Nucleus accumbens (tissue), 56 donors: ENCODE results near the gene SLC38A8.
A peak's percentile ranks its signal among the peaks of the same experiment; 100 is the strongest.

ENCODE experiments used
- DNase-seq, 56 donors: peaks; one replicate each; lab custom pipeline; 2025; lab: John Stamatoyannopoulos, UW

SLC38A8 gene

GRCh38 chr16:84003038-84003437 is 39.6 kb downstream of the SLC38A8 start:
- no peak for DNase-seq

DNA sequence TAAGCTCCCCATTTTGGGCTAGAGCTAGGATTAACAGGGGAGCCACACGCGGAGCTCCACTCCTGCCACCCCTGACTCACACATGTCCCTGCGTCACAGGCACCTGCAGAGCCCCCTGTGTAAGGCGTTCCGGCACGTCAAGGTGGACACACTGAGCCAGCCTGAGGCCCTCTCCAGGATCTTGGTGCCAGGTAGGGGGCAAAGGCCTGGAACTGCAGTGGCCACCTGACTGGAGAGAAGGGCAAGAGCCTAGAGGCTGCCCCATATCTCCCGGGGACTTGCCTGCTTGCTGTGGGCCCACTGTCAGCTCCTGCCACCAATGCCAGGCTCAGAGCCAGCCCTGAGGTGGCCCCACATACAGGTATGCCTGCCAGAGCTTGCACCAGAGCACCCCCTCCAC is 40.9 kb downstream of the SLC38A8 start:
- DNase-seq: no peak

DNA sequence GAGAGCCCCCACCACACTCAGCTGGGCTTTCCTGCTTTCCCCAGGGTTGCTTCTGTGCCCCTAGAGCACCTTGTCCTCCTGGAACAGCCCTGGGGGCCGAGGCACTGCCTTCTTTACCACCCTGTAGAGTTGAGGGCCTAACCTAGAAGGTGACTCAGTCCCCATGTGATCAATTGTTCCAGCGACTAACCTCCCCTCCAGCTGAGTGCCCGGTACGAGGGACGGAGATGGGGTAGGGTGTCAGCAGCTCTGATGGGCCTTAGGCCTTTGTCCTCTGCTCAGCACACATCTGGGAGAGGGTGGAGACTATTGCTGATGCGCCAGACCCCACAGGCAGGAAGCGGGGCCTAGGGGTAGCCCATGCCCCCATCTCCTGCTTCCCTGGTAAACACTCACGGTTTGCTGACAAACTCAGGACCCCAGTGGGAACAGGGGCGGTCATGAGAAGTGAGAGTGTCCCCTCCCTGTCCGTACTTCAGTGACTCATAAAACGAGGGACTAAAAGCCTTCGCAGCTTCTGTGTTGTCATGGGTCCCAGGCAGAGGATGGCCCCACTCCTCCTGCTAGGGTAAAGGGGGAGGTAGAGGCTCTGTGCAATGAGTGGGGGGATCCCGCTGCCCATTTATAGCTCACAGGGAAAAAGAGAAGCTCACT is 41.5 kb downstream of the SLC38A8 start:
- no peak for DNase-seq

GRCh38 chr16:83998091-83998490 is 44.5 kb downstream of the SLC38A8 start:
- DNase-seq: no peak

DNA sequence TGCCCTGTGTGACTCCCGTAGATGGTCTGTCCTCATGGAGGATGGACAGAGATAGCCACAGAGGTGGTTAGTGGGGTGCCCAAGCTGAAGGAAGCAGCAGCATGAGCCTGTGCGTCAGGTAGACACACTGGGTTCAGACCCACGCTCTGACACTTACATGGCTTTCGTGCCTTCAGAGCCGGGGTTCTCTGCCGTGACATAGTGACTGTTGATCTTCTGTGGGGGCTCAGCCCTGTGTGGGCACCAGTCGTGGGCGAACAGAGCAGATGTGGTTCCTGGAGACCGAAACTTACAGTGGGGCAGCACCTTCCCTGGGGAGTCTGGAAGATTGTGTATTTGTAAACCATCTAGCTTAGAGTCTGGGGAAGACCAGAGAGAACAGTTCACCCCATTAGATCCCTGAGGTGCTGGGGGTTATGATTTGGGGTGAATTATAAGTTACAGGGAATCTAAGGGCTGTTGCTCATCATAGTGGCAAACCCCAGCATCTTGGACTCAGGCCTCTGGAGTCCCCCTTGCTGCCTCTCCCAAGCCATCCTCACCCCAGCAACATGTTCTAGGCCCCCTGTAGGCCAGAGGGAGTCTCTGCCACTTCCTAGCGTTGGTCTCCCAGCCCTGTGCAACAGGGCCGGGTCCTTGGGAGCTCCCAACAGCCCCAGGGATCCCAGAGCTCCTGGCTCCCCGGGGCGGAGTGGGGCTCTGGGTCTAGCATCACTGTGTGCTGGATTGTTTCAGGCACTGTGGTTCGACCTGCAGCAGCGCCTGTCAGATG is 45.9 kb downstream of the SLC38A8 start:
- DNase-seq: peak in 10 of 56 donors; percentile 17 to 64 (median 30)

- DNase-seq: peak in 47 of 56 donors; percentile 21 to 88 (median 62)
Measured at GRCh38 chr16:83995754-83996153, 46.8 kb downstream of the SLC38A8 start.

DNA sequence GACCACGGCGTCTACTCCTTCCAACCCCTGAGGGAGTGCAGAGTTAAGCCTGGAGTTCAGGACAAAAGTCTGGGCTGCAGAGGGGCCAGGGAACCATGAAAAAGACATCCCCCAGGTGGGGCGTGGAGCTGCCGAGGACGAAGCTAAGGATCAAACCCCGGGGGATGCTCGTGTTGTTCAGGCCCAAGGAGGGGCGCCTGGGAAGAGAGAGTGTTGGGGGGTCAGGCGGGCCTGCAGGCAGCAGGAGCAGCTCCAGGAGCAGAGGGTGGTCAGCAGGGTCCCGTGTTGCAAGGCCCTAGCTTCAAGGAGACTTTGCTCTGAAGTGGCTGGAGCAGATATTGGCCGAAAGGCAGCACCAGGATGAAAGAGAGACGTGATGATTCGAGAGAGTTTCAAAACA is 47.9 kb downstream of the SLC38A8 start:
- DNase-seq: no peak

DNA sequence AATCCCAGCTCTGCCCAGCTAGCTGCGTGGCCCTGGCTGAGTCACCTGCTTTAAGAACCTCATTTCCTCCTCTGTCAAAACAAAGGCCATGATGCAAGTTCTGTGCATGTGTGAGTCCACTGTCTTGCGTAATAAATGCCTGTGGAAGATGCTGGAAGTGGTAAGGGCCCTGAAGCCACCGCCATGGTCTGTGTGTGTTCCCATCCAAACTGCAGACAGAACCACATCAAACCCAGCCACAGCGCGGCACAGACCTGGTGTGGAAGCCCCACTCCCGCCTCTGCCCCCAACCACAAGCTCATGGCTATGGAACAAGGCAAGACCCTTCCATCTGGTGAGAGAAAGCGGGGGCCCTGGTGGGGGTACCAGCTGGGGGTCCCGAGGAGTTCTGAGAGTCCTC is 48.5 kb downstream of the SLC38A8 start:
- no peak for DNase-seq

- peak in 16 of 56 donors; percentile 14 to 59 (median 28) for DNase-seq
Measured at GRCh38 chr16:83992624-83993023, 50.0 kb downstream of the SLC38A8 start.

- no peak for DNase-seq
Measured at GRCh38 chr16:83990492-83990891, 52.1 kb downstream of the SLC38A8 start.

GRCh38 chr16:83989300-83989699 is 53.3 kb downstream of the SLC38A8 start:
- DNase-seq: no peak

- no peak for DNase-seq
Measured at GRCh38 chr16:83983491-83983890, 59.1 kb downstream of the SLC38A8 start.

DNA sequence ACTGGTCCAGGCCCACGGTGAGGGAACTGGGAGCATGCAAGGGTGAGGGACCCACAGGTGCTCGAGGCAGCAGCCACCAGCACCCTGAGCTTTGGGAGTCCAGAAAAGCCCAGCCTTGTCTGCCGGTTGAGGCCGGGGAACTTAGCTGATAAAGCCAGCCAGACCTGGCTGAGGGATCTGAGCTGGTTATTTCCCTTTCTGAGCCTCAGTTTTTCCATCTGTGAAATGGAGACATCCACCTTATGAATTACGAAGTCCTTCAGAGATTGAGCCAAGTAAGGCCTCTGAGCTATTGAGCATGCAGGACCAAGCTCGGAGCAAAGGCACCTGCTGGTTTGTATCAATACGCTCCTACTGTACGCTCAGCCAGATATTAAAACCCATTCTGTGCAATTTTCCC is 60.8 kb downstream of the SLC38A8 start:
- no peak for DNase-seq

GRCh38 chr16:83980794-83981193 is 61.8 kb downstream of the SLC38A8 start:
- DNase-seq: no peak

DNA sequence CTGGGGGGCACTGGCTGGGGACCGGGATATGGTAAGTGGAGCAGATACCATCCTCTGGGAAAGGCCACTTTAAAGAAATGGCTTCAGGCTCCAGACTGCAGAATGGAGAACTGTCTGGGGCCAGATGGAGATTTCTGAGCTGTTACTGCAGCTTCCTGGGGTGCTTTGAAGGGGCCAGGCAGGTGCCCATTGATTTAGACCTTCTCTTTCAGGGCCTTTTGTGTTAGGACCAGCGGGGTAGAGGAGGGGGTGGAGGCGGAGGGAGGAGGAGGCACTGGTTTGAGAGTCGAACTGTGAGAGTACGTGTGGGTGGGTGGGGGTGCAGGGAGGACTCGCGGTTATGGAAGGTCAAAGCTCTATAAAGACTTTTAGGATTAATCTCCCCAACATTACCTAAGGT is 63.2 kb downstream of the SLC38A8 start:
- DNase-seq: no peak

DNA sequence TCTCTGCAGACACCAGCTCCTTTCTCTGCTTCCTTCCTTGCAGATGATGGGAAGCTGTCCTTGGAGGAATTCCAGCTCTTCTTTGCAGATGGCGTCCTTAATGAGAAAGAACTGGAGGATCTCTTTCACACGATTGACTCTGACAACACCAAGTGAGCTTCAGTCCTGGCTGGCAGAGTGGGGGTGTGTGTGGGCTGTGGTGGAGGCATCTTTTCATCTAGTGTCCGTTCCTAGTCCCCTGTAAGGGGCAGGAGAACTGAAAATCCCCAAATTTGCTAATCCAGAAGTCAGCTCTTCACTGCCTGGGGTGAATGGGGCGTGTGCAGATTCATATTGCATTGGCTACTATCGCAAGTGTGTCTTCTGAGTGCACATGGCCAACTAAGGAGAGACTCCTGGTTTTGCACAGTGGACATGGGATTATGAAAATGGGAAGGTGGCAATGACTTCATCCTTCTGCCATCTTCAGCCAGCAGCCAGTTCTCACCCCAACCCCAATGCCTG is 64.1 kb downstream of the SLC38A8 start:
- no peak for DNase-seq

GRCh38 chr16:83977056-83977815 is 65.4 kb downstream of the SLC38A8 start:
- no peak for DNase-seq

- DNase-seq: no peak
Measured at GRCh38 chr16:83975590-83976260, 66.9 kb downstream of the SLC38A8 start.

- peak in 29 of 56 donors; percentile 16 to 72 (median 33) for DNase-seq
Measured at GRCh38 chr16:83974475-83974874, 68.1 kb downstream of the SLC38A8 start.

DNA sequence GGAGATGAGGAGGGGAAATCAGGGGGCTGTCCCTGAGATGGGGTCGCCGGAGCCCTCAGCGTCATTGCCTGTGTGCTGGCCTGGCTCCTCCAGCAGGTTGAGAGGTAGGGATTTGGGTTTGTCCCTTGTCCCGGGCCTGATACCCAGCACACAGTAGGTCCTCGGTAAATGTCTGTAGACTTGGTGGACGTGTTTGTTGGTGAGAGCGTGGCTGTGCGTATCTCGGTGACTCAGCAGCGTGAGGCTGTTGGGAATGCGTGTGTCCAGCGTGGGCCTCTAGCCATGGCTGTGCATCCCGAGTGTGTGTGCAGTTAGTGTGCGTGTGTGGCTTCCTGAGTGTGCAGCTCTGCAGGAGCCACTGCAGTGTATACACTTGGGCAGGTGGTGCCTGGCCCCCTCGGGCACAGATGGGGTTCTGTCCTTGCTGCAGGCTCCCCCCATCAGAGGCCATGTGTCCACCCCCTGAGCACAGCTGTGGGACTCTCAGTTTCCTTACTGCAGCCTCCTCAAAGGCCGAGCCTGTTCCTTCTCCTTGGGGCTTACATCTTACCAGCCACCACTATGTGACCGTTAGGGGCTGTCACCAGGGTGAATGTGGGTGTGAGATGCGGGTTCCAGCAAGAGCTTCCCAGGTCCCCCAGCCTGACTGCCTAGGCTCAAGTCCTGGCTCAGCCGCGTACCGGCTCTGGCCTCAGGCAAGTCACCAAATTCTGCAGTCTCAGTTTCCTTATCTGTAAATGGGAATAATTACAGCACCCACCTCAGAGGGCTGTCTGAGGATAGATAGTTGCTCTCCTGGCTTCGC is 68.8 kb downstream of the SLC38A8 start:
- DNase-seq: no peak
